Activated CD4-positive, alpha-beta T cell treated with anti-CD3 and anti-CD28 coated beads for 36 hours (primary cell): ENCODE measurements around the gene MED15. TPM values are rescaled to one million over a fixed set of nuclear protein-coding genes. Genes with fewer than 3 reads are reported as not detected.
"Not testable (repeated sequence)": the region's sequence is repeated elsewhere in the genome, so short reads cannot be mapped to it uniquely, and the experiment has no call there.

Experiments
- ATAC-seq: fragments of 200-7000 bp; cut with Tn5 transposase; one replicate; pipeline ENCODE4 v1.10.0; 2021; ENCODE audit warnings: mild to moderate bottlenecking, moderate library complexity
- CTCF ChIA-PET: fragments of 350-600 bp; sonication (Branson Sonifier 250); formaldehyde crosslinking; loops from one replicate; lab custom pipeline; 2021; ENCODE audit warnings: antibody characterized with exemption; lab: Charles Lee
- POLR2A ChIA-PET: fragments of 350-600 bp; sonication (Branson Sonifier 250); formaldehyde crosslinking; loops from one replicate; lab custom pipeline; 2021; ENCODE audit warnings: antibody characterized with exemption, inconsistent platforms; lab: Charles Lee
- DNase-seq: peaks from one replicate; pipeline ENCODE4 v3.0.0-alpha.2; 2020
- H3K27ac Mint-ChIP-seq: one replicate; pipeline ENCODE4 v1.8.0; 2021; ENCODE audit warnings: mixed read lengths
- H3K27me3 Mint-ChIP-seq: one replicate; pipeline ENCODE4 v1.8.0; 2021; ENCODE audit warnings: mixed read lengths
- H3K36me3 Mint-ChIP-seq: one replicate; pipeline ENCODE4 v1.8.0; 2021; ENCODE audit warnings: low read depth, mixed read lengths
- H3K4me1 Mint-ChIP-seq: one replicate; pipeline ENCODE4 v1.8.0; 2021; ENCODE audit warnings: mixed read lengths
- H3K4me3 Mint-ChIP-seq: one replicate; pipeline ENCODE4 v1.8.0; 2021; ENCODE audit warnings: mild to moderate bottlenecking, moderate library complexity, mixed read lengths
- H3K9me3 Mint-ChIP-seq: one replicate; pipeline ENCODE4 v1.8.0; 2021; ENCODE audit warnings: low read depth, mixed read lengths
- intact Hi-C, 2 experiments: fragments of 100-400 bp; cut with DNase I in 1 of 2; cut with micrococcal nuclease in 1 of 2; formaldehyde crosslinking; loops; one replicate each; pipeline versions ENCODE4 v1.14.2 to v1.15.1; 2022 to 2024; cut with DNase I, micrococcal nuclease
- total RNA-seq, 2 experiments: library from RNA; stranded (reverse); gene quantifications; one replicate each; pipeline ENCODE4 v1.2.3, GENCODE V29; 2021

MED15 gene
- total RNA-seq, 2 experiments from 2014 or later = 84.4 to 107 TPM

- intact Hi-C loops = no loop called here
- no peaks in the 10 kb centered on the region for H3K9me3 Mint-ChIP-seq
- peaks cover 4% of the 10 kb centered on the region for H3K36me3 Mint-ChIP-seq
- H3K27me3 Mint-ChIP-seq = no peaks in the 10 kb centered on the region
- no peak overlapping the region for H3K4me3 Mint-ChIP-seq
- ChIA-PET POLR2A (no interaction called here), CTCF (interaction anchor here (0.7 to 1.1 kb wide), 2 partner anchors 23 to 135 kb away, joined by 3 read pairs; no protein-coding TSS in a partner anchor)
- H3K4me1 Mint-ChIP-seq = peaks cover 6% of the 10 kb centered on the region
- H3K27ac Mint-ChIP-seq = no peak overlapping the region
- DNase-seq (no peak), ATAC-seq (no peak)
Observed at GRCh38 chr22:20591660-20592310, 84.4 kb downstream of the MED15 start.

- H3K27ac Mint-ChIP-seq, intact Hi-C loops, H3K4me3 Mint-ChIP-seq, H3K36me3 Mint-ChIP-seq, ATAC-seq, POLR2A ChIA-PET, H3K9me3 Mint-ChIP-seq, H3K4me1 Mint-ChIP-seq, DNase-seq, H3K27me3 Mint-ChIP-seq: not testable (repeated sequence)
- CTCF ChIA-PET = interaction anchor here (1.2 kb wide), 1 partner anchor 28 kb away, joined by 3 read pairs; no protein-coding TSS in a partner anchor
Observed at GRCh38 chr22:20594038-20594437, 86.6 kb downstream of the MED15 start.

GRCh38 chr22:20594486-20594885, 87.1 kb downstream of the MED15 start:
- DNase-seq, H3K4me3 Mint-ChIP-seq, intact Hi-C loops, H3K36me3 Mint-ChIP-seq, H3K27ac Mint-ChIP-seq, ATAC-seq, H3K27me3 Mint-ChIP-seq, POLR2A ChIA-PET, H3K9me3 Mint-ChIP-seq, H3K4me1 Mint-ChIP-seq: not testable (repeated sequence)
- CTCF ChIA-PET = interaction anchor here (1.2 kb wide), 1 partner anchor 29 kb away, joined by 3 read pairs; no protein-coding TSS in a partner anchor

- ATAC-seq (no peak), DNase-seq (no peak)
- H3K9me3 Mint-ChIP-seq = no peaks in the 10 kb centered on the region
- H3K36me3 Mint-ChIP-seq = no peaks in the 10 kb centered on the region
- H3K4me1 Mint-ChIP-seq = peaks cover 6% of the 10 kb centered on the region
- intact Hi-C loops = no loop called here
- H3K4me3 Mint-ChIP-seq = no peak overlapping the region
- no peak overlapping the region for H3K27ac Mint-ChIP-seq
- ChIA-PET CTCF (interaction anchor here (1.6 kb wide), 1 partner anchor 148 kb away, joined by 3 read pairs; no protein-coding TSS in a partner anchor), POLR2A (no interaction called here)
- H3K27me3 Mint-ChIP-seq = no peaks in the 10 kb centered on the region
Observed at GRCh38 chr22:20595461-20595860, 88.1 kb downstream of the MED15 start.

GRCh38 chr22:20599117-20599516, 91.7 kb downstream of the MED15 start:
- ATAC-seq (no peak), DNase-seq (no peak)
- Mint-ChIP-seq H3K4me1 (no peaks in the 10 kb centered on the region), H3K36me3 (no peaks in the 10 kb centered on the region), H3K27ac (no peak overlapping the region), H3K4me3 (no peak overlapping the region), H3K9me3 (no peaks in the 10 kb centered on the region), H3K27me3 (no peaks in the 10 kb centered on the region)
- intact Hi-C loops = no loop called here
- ChIA-PET POLR2A (no interaction called here), CTCF (interaction anchor here (0.7 kb wide), 1 partner anchor 27 kb away, joined by 3 read pairs; no protein-coding TSS in a partner anchor)

- no peaks in the 10 kb centered on the region for H3K36me3 Mint-ChIP-seq
- H3K4me1 Mint-ChIP-seq = no peaks in the 10 kb centered on the region
- ChIA-PET CTCF (no interaction called here), POLR2A (no interaction called here)
- H3K27me3 Mint-ChIP-seq = no peaks in the 10 kb centered on the region
- H3K4me3 Mint-ChIP-seq = no peak overlapping the region
- H3K9me3 Mint-ChIP-seq = no peaks in the 10 kb centered on the region
- DNase-seq = no peak
- ATAC-seq = no peak
- H3K27ac Mint-ChIP-seq = no peak overlapping the region
- intact Hi-C loops = no loop called here
Observed at GRCh38 chr22:20600137-20600673, 92.8 kb downstream of the MED15 start.

GRCh38 chr22:20601308-20601707, 93.9 kb downstream of the MED15 start:
- DNase-seq (no peak), ATAC-seq (no peak)
- H3K36me3 Mint-ChIP-seq = no peaks in the 10 kb centered on the region
- H3K27ac Mint-ChIP-seq = no peak overlapping the region
- no peaks in the 10 kb centered on the region for H3K9me3 Mint-ChIP-seq
- intact Hi-C loops = no loop called here
- H3K4me3 Mint-ChIP-seq = no peak overlapping the region
- POLR2A ChIA-PET = no interaction called here
- CTCF ChIA-PET = interaction anchor here (0.7 kb wide), 1 partner anchor 442 kb away, joined by 3 read pairs; no protein-coding TSS in a partner anchor
- H3K27me3 Mint-ChIP-seq = no peaks in the 10 kb centered on the region
- H3K4me1 Mint-ChIP-seq = peaks cover 4% of the 10 kb centered on the region

GRCh38 chr22:20602609-20603164, 95.3 kb downstream of the MED15 start:
- ChIA-PET CTCF (interaction anchor here (0.8 kb wide), 1 partner anchor 38 kb away, joined by 4 read pairs; no protein-coding TSS in a partner anchor), POLR2A (interaction anchor here (0.5 to 1.0 kb wide), 3 partner anchors 17 to 47 kb away, joined by 3 to 5 read pairs (median 4); no protein-coding TSS in a partner anchor)
- H3K9me3 Mint-ChIP-seq = no peaks in the 10 kb centered on the region
- H3K27me3 Mint-ChIP-seq = no peaks in the 10 kb centered on the region
- intact Hi-C loops = no loop called here
- DNase-seq (no peak), ATAC-seq (no peak)
- H3K27ac Mint-ChIP-seq = no peak overlapping the region
- H3K4me3 Mint-ChIP-seq = no peak overlapping the region
- peaks cover 7% of the 10 kb centered on the region for H3K4me1 Mint-ChIP-seq
- no peaks in the 10 kb centered on the region for H3K36me3 Mint-ChIP-seq

GRCh38 chr22:20604092-20604747, 96.8 kb downstream of the MED15 start:
- Mint-ChIP-seq H3K36me3 (no peaks in the 10 kb centered on the region), H3K4me1 (peaks cover 7% of the 10 kb centered on the region), H3K27ac (no peak overlapping the region), H3K9me3 (no peaks in the 10 kb centered on the region), H3K27me3 (no peaks in the 10 kb centered on the region), H3K4me3 (no peak overlapping the region)
- POLR2A ChIA-PET = no interaction called here
- ATAC-seq (no peak), DNase-seq (no peak)
- CTCF ChIA-PET = no interaction called here
- intact Hi-C loops = no loop called here

- H3K9me3 Mint-ChIP-seq = no peaks in the 10 kb centered on the region
- no peaks in the 10 kb centered on the region for H3K27me3 Mint-ChIP-seq
- intact Hi-C loops = loop anchor here in 1 of 2 experiments (5.0 kb wide), 1 partner anchor 37 kb away; no protein-coding TSS in a partner anchor
- CTCF ChIA-PET = interaction anchor here (0.6 to 1.8 kb wide), 2 partner anchors 137 to 179 kb away, joined by 3 to 10 read pairs; no protein-coding TSS in a partner anchor
- DNase-seq (no peak), ATAC-seq (no peak)
- peaks cover 7% of the 10 kb centered on the region for H3K4me1 Mint-ChIP-seq
- no peaks in the 10 kb centered on the region for H3K36me3 Mint-ChIP-seq
- no peak overlapping the region for H3K27ac Mint-ChIP-seq
- no peak overlapping the region for H3K4me3 Mint-ChIP-seq
- POLR2A ChIA-PET = interaction anchor here (0.7 kb wide), 1 partner anchor 19 kb away, joined by 3 read pairs; no protein-coding TSS in a partner anchor
Observed at GRCh38 chr22:20604776-20605221, 97.4 kb downstream of the MED15 start.

GRCh38 chr22:20605328-20605727, 97.9 kb downstream of the MED15 start:
- Mint-ChIP-seq H3K9me3 (no peaks in the 10 kb centered on the region), H3K4me1 (peaks cover 7% of the 10 kb centered on the region), H3K27ac (no peak overlapping the region), H3K36me3 (no peaks in the 10 kb centered on the region), H3K27me3 (no peaks in the 10 kb centered on the region), H3K4me3 (no peak overlapping the region)
- intact Hi-C loops = loop anchor here in 1 of 2 experiments (5.0 kb wide), 1 partner anchor 38 kb away; no protein-coding TSS in a partner anchor
- DNase-seq (no peak), ATAC-seq (no peak)
- ChIA-PET CTCF (interaction anchor here (0.6 to 1.8 kb wide), 2 partner anchors 136 to 179 kb away, joined by 3 to 10 read pairs; no protein-coding TSS in a partner anchor), POLR2A (interaction anchor here (0.7 kb wide), 1 partner anchor 18 kb away, joined by 3 read pairs; no protein-coding TSS in a partner anchor)
